Uterus (tissue), 4 donors: ENCODE measurements around the gene TMEM151A. TPM values are rescaled to one million over a fixed set of nuclear protein-coding genes. Genes with fewer than 3 reads are reported as not detected.

Experiments used
- DNase-seq, 2 donors: peaks; one replicate each; pipeline ENCODE4 v3.0.0-alpha.2; 2019 to 2020
- H3K27ac ChIP-seq, 2 donors: fragments of 200-600 bp; sonication (generic); 1 replicate in 1 of 2; 2 replicates in 1 of 2; pipeline ENCODE4 v1.5.1; 2016 to 2018
- H3K27me3 ChIP-seq, 2 donors: fragments of 200-600 bp; sonication (generic); one replicate each; pipeline ENCODE4 v1.5.1; 2018 to 2019; ENCODE audit warnings: control low read depth in 1 of 2
- H3K36me3 ChIP-seq, 2 donors: fragments of 200-600 bp; sonication (generic); one replicate each; pipeline ENCODE4 v1.5.1; 2019; ENCODE audit warnings: control low read depth in 1 of 2
- H3K4me1 ChIP-seq, 2 donors: fragments of 200-600 bp; sonication (generic); one replicate each; pipeline ENCODE4 v1.5.1; 2018 to 2019; ENCODE audit warnings: control low read depth in 1 of 2
- H3K4me3 ChIP-seq, 2 donors: fragments of 200-600 bp; sonication (generic); 1 replicate in 1 of 2; 2 replicates in 1 of 2; pipeline ENCODE4 v1.5.1; 2018 to 2019; ENCODE audit warnings: mild to moderate bottlenecking in 1 of 2
- H3K9me3 ChIP-seq, 2 donors: fragments of 200-600 bp; sonication (generic); one replicate each; pipeline ENCODE4 v1.5.1; 2019; ENCODE audit warnings: control low read depth in 1 of 2
- CTCF ChIP-seq, 4 experiments: fragments of 200-600 bp in 2 of 4; fragments of 450-650 bp in 2 of 4; sonication (generic) in 2 of 4; IDR thresholded peaks; one replicate each; pipeline ENCODE4 v1.5.1; 2016 to 2019; ENCODE audit warnings: antibody characterized with exemption in 4 of 4, mild to moderate bottlenecking in 2 of 4, moderate library complexity in 1 of 4
- POLR2A ChIP-seq, 2 donors: fragments of 450-650 bp; IDR thresholded peaks; one replicate each; pipeline ENCODE4 v1.6.1; 2016; ENCODE audit warnings: antibody characterized with exemption in 2 of 2, mild to moderate bottlenecking in 1 of 2, moderate library complexity in 1 of 2
- intact Hi-C: fragments of 100-400 bp; cut with DNase I; formaldehyde crosslinking; loops from one replicate; pipeline ENCODE4 v1.15.1; 2023; ENCODE audit warnings: low total_unique reads
- total RNA-seq, 4 donors: library from RNA; depleted of rRNA in 3 of 4; stranded (reverse); fragments of >200 nt in 3 of 4; gene quantifications; one replicate each; pipeline versions ENCODE4 v1.1.0 to v1.2.4, GENCODE V29; 2014 to 2023
- donor health status: DM: yes; HTN: yes; CAD: no.

TMEM151A gene
- total RNA-seq, 4 donors from 2014 or later, result 0.27 TPM; not detected in 3

GRCh38 chr11:66343176-66343575 lies 51.5 kb downstream of the TMEM151A start:
- peaks cover 12 to 13% of the 10 kb centered on the region in 2 donors for H3K4me1 ChIP-seq
- intact Hi-C loops, result no loop called here

GRCh38 chr11:66344550-66345315 lies 53.0 kb downstream of the TMEM151A start, which contains the start of gene BRMS1:
TSS of gene BRMS1 (minus strand) at chr11:66345104. CDS start at chr11:66342234, 2,870 bp downstream.
- peak within 1 kb of the TSS; percentile 94 to 99 for H3K4me3 ChIP-seq
- H3K4me1 ChIP-seq, result peaks cover 12 to 13% of the 10 kb centered on the region in 2 donors
- peak; percentile 97 to 99 for DNase-seq
- H3K9me3 ChIP-seq, result no peaks in the 10 kb centered on the region
- H3K27ac ChIP-seq, result peak within 1 kb of the TSS; percentile 67 to 73
- intact Hi-C loops, result no loop called here
- no peaks in the 10 kb centered on the region for H3K27me3 ChIP-seq
- TF ChIP-seq CTCF (IDR thresholded peaks at IDR 0.05), result peak; percentile 21 to 56 (median 32)
- TF ChIP-seq POLR2A (IDR thresholded peaks at IDR 0.05), result peak; percentile 58 to 74
- H3K36me3 ChIP-seq, result no peaks in the 10 kb centered on the region

More at GRCh38 chr11:66343176-66343575, 51.5 kb downstream of the TMEM151A start:
- H3K4me3 ChIP-seq, result no peak overlapping the region
- no peaks in the 10 kb centered on the region for H3K27me3 ChIP-seq
- H3K9me3 ChIP-seq, result no peaks in the 10 kb centered on the region
- H3K36me3 ChIP-seq, result no peaks in the 10 kb centered on the region
- DNase-seq, result no peak
- no peak for TF ChIP-seq CTCF (IDR thresholded peaks at IDR 0.05)
- TF ChIP-seq POLR2A (IDR thresholded peaks at IDR 0.05), result no peak
- H3K27ac ChIP-seq, result no peak overlapping the region

GRCh38 chr11:66345316-66345649 lies 53.6 kb downstream of the TMEM151A start:
- H3K4me1 ChIP-seq, result peaks cover 12 to 13% of the 10 kb centered on the region in 2 donors

More at GRCh38 chr11:66345316-66345649, 53.6 kb downstream of the TMEM151A start:
- no peak for TF ChIP-seq CTCF (IDR thresholded peaks at IDR 0.05)
- TF ChIP-seq POLR2A (IDR thresholded peaks at IDR 0.05), result no peak
- no peaks in the 10 kb centered on the region for H3K27me3 ChIP-seq
- H3K36me3 ChIP-seq, result no peaks in the 10 kb centered on the region
- no peak for DNase-seq
- intact Hi-C loops, result no loop called here
- H3K4me3 ChIP-seq, result peak overlapping the region; percentile 94 to 99
- peak overlapping the region; percentile 67 to 73 for H3K27ac ChIP-seq
- H3K9me3 ChIP-seq, result no peaks in the 10 kb centered on the region

Other genes with a start within 250 kb of the TMEM151A start
- 1 to 10 TPM in 2 of 4 donors, under 1 TPM in 1, not detected in 1; 0.26 to 2.1 (median 1.9) TPM for gene GAL3ST3, start 242.7 kb upstream of the TMEM151A start, total RNA-seq
- gene SF3B2, start 239.5 kb upstream of the TMEM151A start, total RNA-seq, result 100 to 1,000 TPM in 2 of 4 donors, 10 to 100 TPM in 2; 59.9 to 195 (median 106) TPM
- gene PACS1, start 221.6 kb upstream of the TMEM151A start, total RNA-seq, result 10 to 100 TPM in 3 of 4 donors, 1 to 10 TPM in 1; 2.9 to 79.2 (median 57.2) TPM
- 10 to 100 TPM in 3 of 4 donors, 1 to 10 TPM in 1; 3.3 to 45.3 (median 17.2) TPM for gene KLC2, start 34.2 kb upstream of the TMEM151A start, total RNA-seq
- gene RAB1B, start 23.3 kb upstream of the TMEM151A start, total RNA-seq, result 100 to 1,000 TPM in 2 of 4 donors, 10 to 100 TPM in 2; 40.6 to 146 (median 94.6) TPM
- gene CNIH2, start 13.7 kb upstream of the TMEM151A start, total RNA-seq, result 1 to 10 TPM in 2 of 4 donors, not detected in 2; 1.2 to 1.5 TPM
- gene YIF1A, start 2.8 kb upstream of the TMEM151A start, total RNA-seq, result 100 to 1,000 TPM in 1 of 4 donors, 10 to 100 TPM in 3; 38.9 to 101 (median 79.1) TPM
- gene CD248, start 25.1 kb downstream of the TMEM151A start, total RNA-seq, result 10 to 100 TPM; 14.1 to 91.2 (median 46.2) TPM
- gene RIN1, start 44.5 kb downstream of the TMEM151A start, total RNA-seq, result 10 to 100 TPM in 2 of 4 donors, 1 to 10 TPM in 2; 1.8 to 26.6 (median 8.6) TPM
- 10 to 100 TPM; 15.0 to 77.4 (median 21.9) TPM for gene BRMS1, start 53.2 kb downstream of the TMEM151A start, total RNA-seq
- gene B4GAT1, start 55.7 kb downstream of the TMEM151A start, total RNA-seq, result 10 to 100 TPM; 13.2 to 44.8 (median 26.2) TPM
- 1 to 10 TPM in 2 of 4 donors, under 1 TPM in 1, not detected in 1; 0.26 to 3.5 (median 1.5) TPM for gene SLC29A2, start 79.9 kb downstream of the TMEM151A start, total RNA-seq
- gene NPAS4, start 129.1 kb downstream of the TMEM151A start, total RNA-seq, result 10 to 100 TPM in 1 of 4 donors, 1 to 10 TPM in 1, under 1 TPM in 1, not detected in 1; 0.97 to 12.6 (median 1.5) TPM
- 10 to 100 TPM; 28.7 to 57.9 (median 33.4) TPM for gene MRPL11, start 147.0 kb downstream of the TMEM151A start, total RNA-seq
- 10 to 100 TPM; 13.8 to 35.0 (median 24.0) TPM for gene PELI3, start 175.0 kb downstream of the TMEM151A start, total RNA-seq
- 10 to 100 TPM in 2 of 4 donors, 1 to 10 TPM in 2; 2.1 to 14.1 (median 8.7) TPM for gene DPP3, start 188.5 kb downstream of the TMEM151A start, total RNA-seq
- 10 to 100 TPM; 32.1 to 84.4 (median 56.8) TPM for gene BBS1, start 218.7 kb downstream of the TMEM151A start, total RNA-seq